ENCODE data around the gene OXT. TPM values are rescaled to one million over a fixed set of nuclear protein-coding genes. Genes with fewer than 3 reads are reported as not detected.

Gene OXT
- total RNA-seq, 2 experiments from 2014 or later: not detected

Other genes with a start within 250 kb of the OXT start
- 10 to 100 TPM; 17.3 to 17.9 TPM for gene PCED1A, start 231.0 kb upstream of the OXT start, total RNA-seq
- 10 to 100 TPM; 47.0 to 55.2 TPM for gene VPS16, start 230.9 kb upstream of the OXT start, total RNA-seq
- 10 to 100 TPM; 58.5 to 60.9 TPM for gene PTPRA, start 198.1 kb upstream of the OXT start, total RNA-seq
- 1 to 10 TPM; 1.5 to 1.7 TPM for gene GNRH2, start 28.0 kb upstream of the OXT start, total RNA-seq
- gene MRPS26, start 25.6 kb upstream of the OXT start, total RNA-seq: 10 to 100 TPM; 37.4 to 38.9 TPM
- not detected for gene AVP, start 13.1 kb downstream of the OXT start, total RNA-seq
- gene FASTKD5, start 88.2 kb downstream of the OXT start, total RNA-seq: 10 to 100 TPM; 19.6 to 20.2 TPM
- 1 to 10 TPM; 7.0 to 7.4 TPM for gene UBOX5, start 88.2 kb downstream of the OXT start, total RNA-seq
- under 1 TPM; 0.42 to 0.53 TPM for gene LZTS3, start 101.9 kb downstream of the OXT start, total RNA-seq
- 10 to 100 TPM; 49.0 to 54.4 TPM for gene DDRGK1, start 133.1 kb downstream of the OXT start, total RNA-seq
- 10 to 100 TPM; 53.2 to 60.7 TPM for gene ITPA, start 137.9 kb downstream of the OXT start, total RNA-seq
- 1 to 10 TPM; 1.6 to 2.8 TPM for gene SLC4A11, start 167.6 kb downstream of the OXT start, total RNA-seq

All from activated CD8-positive, alpha-beta T cell treated with anti-CD3 and anti-CD28 coated beads, Interleukin-2, amount 10 ng/mL, durations not matched to agents 7 days and 5 days (primary cell).